K562 (cell line): ENCODE measurements around the gene PGR. TPM values are rescaled to one million over a fixed set of nuclear protein-coding genes. Genes with fewer than 3 reads are reported as not detected.
A peak's percentile ranks its signal among the peaks of the same experiment; 100 is the strongest.

Experiments used
- ATF2 ChIP-seq: sonication (generic); formaldehyde crosslinking; IDR thresholded peaks from 2 replicates; pipeline ENCODE4 v1.8.1; 2022; ENCODE audit warnings: missing genetic modification reagents
- CEBPB ChIP-seq: fragments of 450-650 bp; IDR thresholded peaks from 2 replicates; pipeline ENCODE4 v1.6.1; 2016; ENCODE audit warnings: missing genetic modification characterization, missing compliant biosample characterization
- DDX20 ChIP-seq: fragments of 450-650 bp; IDR thresholded peaks from 2 replicates; pipeline ENCODE4 v1.6.1; 2016; ENCODE audit warnings: missing genetic modification characterization, low read depth, mild to moderate bottlenecking, missing compliant biosample characterization, moderate library complexity
- DMBX1 ChIP-seq: fragments of 250-450 bp; sonication (Bioruptor Pico); IDR thresholded peaks from 2 replicates; pipeline ENCODE4 v1.8.0; 2022; ENCODE audit warnings: inconsistent platforms, mild to moderate bottlenecking, moderate library complexity, borderline replicate concordance
- FOXO4 ChIP-seq: fragments of 450-650 bp; formaldehyde crosslinking; IDR thresholded peaks from 2 replicates; pipeline ENCODE4 v1.4.0; 2020; ENCODE audit warnings: mild to moderate bottlenecking, moderate library complexity
- HDAC6 ChIP-seq: IDR thresholded peaks from 2 replicates; pipeline ENCODE4 v1.6.1; 2012; ENCODE audit warnings: low read depth, mild to moderate bottlenecking, control low read depth, inconsistent platforms, low read length, moderate library complexity
- MBD1 ChIP-seq: fragments of 250-450 bp; sonication (Bioruptor Pico); IDR thresholded peaks from 2 replicates; pipeline ENCODE4 v1.8.0; 2022; ENCODE audit warnings: inconsistent platforms
- PBX2 ChIP-seq, 2 experiments: IDR thresholded peaks in 1 of 2; conservative IDR thresholded peaks in 1 of 2; 2 replicates each; pipeline ENCODE4 v1.6.1; 2016; ENCODE audit warnings: low read depth in 2 of 2, mild to moderate bottlenecking in 1 of 2, missing compliant biosample characterization in 1 of 2, missing genetic modification characterization in 1 of 2, moderate library complexity in 1 of 2
- SIX5 ChIP-seq, 2 experiments: IDR thresholded peaks; 2 replicates each; pipeline ENCODE4 v1.6.1; 2011; ENCODE audit warnings: low read length in 2 of 2, borderline replicate concordance in 1 of 2, low read depth in 1 of 2, mild to moderate bottlenecking in 1 of 2, moderate library complexity in 1 of 2; ENCODE audit not compliant: insufficient read depth in 1 of 2
- SMAD4 ChIP-seq: fragments of 250-450 bp; sonication (Bioruptor Pico); conservative IDR thresholded peaks from 2 replicates; pipeline ENCODE4 v1.8.0; 2021; ENCODE audit warnings: inconsistent platforms, mild to moderate bottlenecking, moderate library complexity
- SMARCA4 ChIP-seq: fragments of 450-650 bp; IDR thresholded peaks from 2 replicates; pipeline ENCODE4 v1.6.1; 2016
- SPI1 ChIP-seq: IDR thresholded peaks from 2 replicates; pipeline ENCODE4 v1.6.1; 2011; ENCODE audit warnings: low read depth, low read length, control low read depth, borderline replicate concordance
- STAG1 ChIP-seq: sonication (generic); formaldehyde crosslinking; IDR thresholded peaks from 2 replicates; pipeline ENCODE4 v1.5.0; 2020; ENCODE audit warnings: missing genetic modification reagents, borderline replicate concordance
- TAF7 ChIP-seq: fragments of 450-650 bp; IDR thresholded peaks from 2 replicates; pipeline ENCODE4 v1.6.1; 2016; ENCODE audit warnings: missing genetic modification characterization, missing compliant biosample characterization
- ZKSCAN8 ChIP-seq: fragments of 200-800 bp; sonication (Bioruptor generic); IDR thresholded peaks from 2 replicates; pipeline ENCODE4 v1.6.1; 2016; ENCODE audit warnings: missing genetic modification characterization, missing compliant biosample characterization
- ZNF12 ChIP-seq: sonication (generic); formaldehyde crosslinking; IDR thresholded peaks from 2 replicates; pipeline ENCODE4 v1.4.0; 2020; ENCODE audit warnings: mild to moderate bottlenecking, missing genetic modification reagents
- ZNF184 ChIP-seq: sonication (generic); formaldehyde crosslinking; IDR thresholded peaks from 2 replicates; pipeline ENCODE4 v1.5.0; 2020; ENCODE audit warnings: missing genetic modification reagents
- ZNF263 ChIP-seq: sonication (generic); formaldehyde crosslinking; IDR thresholded peaks from 2 replicates; pipeline ENCODE4 v1.8.0; 2022; ENCODE audit warnings: mild to moderate bottlenecking, missing genetic modification reagents, borderline replicate concordance
- ZNF41 ChIP-seq: fragments of 250-450 bp; sonication (Bioruptor Pico); conservative IDR thresholded peaks from 2 replicates; pipeline ENCODE4 v1.4.0; 2020; ENCODE audit warnings: mild to moderate bottlenecking
- polyA plus RNA-seq, 8 experiments: library from polyadenylated mRNA; depleted of rRNA in 4 of 8; stranded (reverse) in 5 of 8; unstranded in 3 of 8; fragments of >200 nt; fragmentation: Nextera tagmentation in 2 of 8; fragmentation: Illumina TruSeq in 1 of 8; extraction: Ambion mirVana in 2 of 8; extraction: Trizol in 1 of 8; gene quantifications; 2 replicates each; pipeline versions ENCODE4 v1.2.1 to v1.2.3, GENCODE V29; 2011 to 2014; ENCODE audit warnings: inconsistent platforms in 1 of 8, missing spikeins in 1 of 8
- total RNA-seq, 7 experiments: library from RNA; depleted of rRNA in 6 of 7; stranded (reverse); fragments of >200 nt in 6 of 7; fragmentation: Illumina TruSeq in 2 of 7; extraction: Trizol in 2 of 7; gene quantifications; 2 replicates each; pipeline versions ENCODE4 v1.2.1 to v1.2.3, GENCODE V29; 2011 to 2021; ENCODE audit warnings: low replicate concordance in 1 of 7

PGR gene
- total and polyA plus RNA-seq, 9 of the 15 experiments (the other 6 are each of a cell fraction or from before 2014, with no cell fraction given): 0.43 to 2.4 (median 1.3) TPM

GRCh38 chr11:101014600-101015285 is 114.9 kb downstream of the PGR start (continued):
- TF ChIP-seq FOXO4 (0 out of 2 replicates have a peak, but pooled peaks have one; percentile 77), ZNF263 (CRISPR knock-in tag) (no peak), SMARCA4 (no peak), ZKSCAN8 (CRISPR knock-in tag) (peak; percentile 80; the same call in 1 of the 2 replicates), ZNF41 (peak; percentile 92), SPI1 (no peak), DMBX1 (CRISPR knock-in tag) (peak; percentile 100), STAG1 (CRISPR knock-in tag) (no peak), SMAD4 (peak; percentile 99), PBX2 (CRISPR knock-in tag; IDR thresholded peaks at IDR 0.05; ENCODE audit: low read depth) (no peak), PBX2 (tag; conservative IDR thresholded peaks at IDR 0.05; ENCODE audit: low read depth) (peak; percentile 78), ATF2 (CRISPR knock-in tag) (no peak), DDX20 (tag) (peak; percentile 95), ZNF184 (CRISPR knock-in tag) (no peak), CEBPB (tag) (peak; percentile 32; the same call in 1 of the 2 replicates), ZNF12 (CRISPR knock-in tag) (no peak), SIX5 (IDR thresholded peaks at IDR 0.05; ENCODE audit: borderline replicate concordance in 1 of 2, insufficient read depth in 1 of 2, low read depth in 1 of 2, low read length in 2 of 2) (0 out of 4 replicates have a peak, but pooled peaks of 1 of the 2 experiments have one; percentile 23), TAF7 (peak; percentile 78), HDAC6 (no peak), MBD1 (CRISPR knock-in tag) (0 out of 2 replicates have a peak, but pooled peaks have one; percentile 33)
